HuH-7.5 (cell line): ENCODE data around the gene GOLT1B.

Experiments
- DNase-seq: peaks from one replicate; pipeline ENCODE4 v3.0.0; 2011; ENCODE audit warnings: low spot score

GOLT1B gene

GRCh38 chr12:21523148-21523547, 21.6 kb downstream of the GOLT1B start:
- DNase-seq, result no peak

GRCh38 chr12:21526053-21526452, 24.5 kb downstream of the GOLT1B start, which contains the start of gene SPX:
TSS of gene SPX (plus strand) at chr12:21526296. CDS start at chr12:21526473, 177 bp downstream.
- DNase-seq, result peak; percentile 23

GRCh38 chr12:21526721-21527345, 25.2 kb downstream of the GOLT1B start:
- DNase-seq, result no peak

- peak; percentile 59 for DNase-seq
Measured at GRCh38 chr12:21527451-21528180, 26.0 kb downstream of the GOLT1B start.

- DNase-seq, result no peak
Measured at GRCh38 chr12:21528953-21529352, 27.4 kb downstream of the GOLT1B start.

- DNase-seq, result no peak
Measured at GRCh38 chr12:21529456-21529855, 27.9 kb downstream of the GOLT1B start.

- no peak for DNase-seq
Measured at GRCh38 chr12:21538061-21538653, 36.6 kb downstream of the GOLT1B start.

- no peak for DNase-seq
Measured at GRCh38 chr12:21539797-21540196, 38.2 kb downstream of the GOLT1B start.

GRCh38 chr12:21541773-21542172, 40.2 kb downstream of the GOLT1B start:
- DNase-seq, result no peak

- DNase-seq, result no peak
Measured at GRCh38 chr12:21542403-21542802, 40.8 kb downstream of the GOLT1B start.

- no peak for DNase-seq
Measured at GRCh38 chr12:21543151-21543550, 41.6 kb downstream of the GOLT1B start.

- no peak for DNase-seq
Measured at GRCh38 chr12:21545557-21545956, 44.0 kb downstream of the GOLT1B start.

GRCh38 chr12:21546716-21547115, 45.1 kb downstream of the GOLT1B start:
- no peak for DNase-seq

- no peak for DNase-seq
Measured at GRCh38 chr12:21547437-21547836, 45.8 kb downstream of the GOLT1B start.

- DNase-seq, result no peak
Measured at GRCh38 chr12:21551841-21552465, 50.4 kb downstream of the GOLT1B start.

- no peak for DNase-seq
Measured at GRCh38 chr12:21552635-21553328, 51.2 kb downstream of the GOLT1B start.

GRCh38 chr12:21553329-21553675, 51.7 kb downstream of the GOLT1B start:
- no peak for DNase-seq

GRCh38 chr12:21558100-21558679, 56.6 kb downstream of the GOLT1B start:
- no peak for DNase-seq

GRCh38 chr12:21559855-21560569, 58.4 kb downstream of the GOLT1B start:
- DNase-seq, result no peak

- no peak for DNase-seq
Measured at GRCh38 chr12:21561158-21561557, 59.6 kb downstream of the GOLT1B start.

- no peak for DNase-seq
Measured at GRCh38 chr12:21562859-21563258, 61.3 kb downstream of the GOLT1B start.
